SU-DHL-6 (cell line): ENCODE data around the gene NUP88.

Experiments used
- H2AFZ ChIP-seq: fragments of 200-600 bp; sonication (generic); 2 replicates; pipeline ENCODE4 v1.6.1; 2014; ENCODE audit warnings: low read depth, mild to moderate bottlenecking, moderate library complexity, mixed read lengths, antibody characterized with exemption, low read length; ENCODE audit not compliant: severe bottlenecking
- H3F3A ChIP-seq: fragments of 200-600 bp; shearing (Covaris generic); 2 replicates; pipeline ENCODE4 v1.6.0; 2016; ENCODE audit warnings: antibody characterized with exemption, mild to moderate bottlenecking; ENCODE audit not compliant: insufficient read depth
- H3K27ac ChIP-seq: fragments of 200-600 bp; sonication (generic); 2 replicates; pipeline ENCODE4 v1.5.1; 2016; ENCODE audit warnings: low read depth, mild to moderate bottlenecking, low read length, moderate library complexity, mixed read lengths
- H3K27me3 ChIP-seq: fragments of 200-600 bp; sonication (generic), shearing (Covaris generic); 2 replicates; pipeline ENCODE4 v1.6.0; 2014; ENCODE audit warnings: mild to moderate bottlenecking, low read length
- H3K36me3 ChIP-seq: fragments of 200-600 bp; sonication (generic); 2 replicates; pipeline ENCODE4 v1.6.1; 2014; ENCODE audit warnings: mild to moderate bottlenecking, low read length, mixed read lengths
- H3K4me2 ChIP-seq: fragments of 300-600, 200-600 bp; shearing (Covaris generic), sonication (generic); 2 replicates; pipeline ENCODE4 v1.6.0; 2014; ENCODE audit warnings: low read length, low read depth, mild to moderate bottlenecking; ENCODE audit not compliant: poor library complexity, severe bottlenecking
- H3K4me3 ChIP-seq: fragments of 200-600 bp; sonication (generic); 2 replicates; pipeline ENCODE4 v1.5.1; 2014; ENCODE audit warnings: antibody characterized with exemption, low read length, mild to moderate bottlenecking, mixed read lengths; ENCODE audit not compliant: insufficient read depth, poor library complexity, severe bottlenecking
- H3K79me2 ChIP-seq: fragments of 200-600 bp; sonication (generic); 2 replicates; pipeline ENCODE4 v1.6.1; 2014; ENCODE audit warnings: mild to moderate bottlenecking, low read length, moderate library complexity; ENCODE audit not compliant: insufficient read depth
- H3K9ac ChIP-seq: fragments of 200-600 bp; sonication (generic); 2 replicates; pipeline ENCODE4 v1.7.0; 2014; ENCODE audit warnings: mild to moderate bottlenecking, low read length
- H3K9me2 ChIP-seq: fragments of 200-600 bp; sonication (generic); replicated peaks from 2 replicates; pipeline ENCODE4 v1.6.1; 2014; ENCODE audit warnings: low read length; ENCODE audit not compliant: insufficient read depth
- H3K9me3 ChIP-seq: fragments of 200-600 bp; sonication (generic); 2 replicates; pipeline ENCODE4 v1.6.1; 2014; ENCODE audit warnings: low read length, mixed read lengths; ENCODE audit not compliant: insufficient read depth
- H4K20me1 ChIP-seq: fragments of 200-600 bp; sonication (generic); 2 replicates; pipeline ENCODE4 v1.6.1; 2014; ENCODE audit warnings: low read depth, mild to moderate bottlenecking, antibody characterized with exemption, low read length, moderate library complexity, mixed read lengths
- CTCF ChIP-seq: fragments of 200-600 bp; sonication (generic); IDR thresholded peaks from one replicate; pipeline ENCODE4 v1.5.1; 2017; ENCODE audit warnings: antibody characterized with exemption, mild to moderate bottlenecking, low read length, moderate library complexity; ENCODE audit not compliant: insufficient read depth, poor library complexity, severe bottlenecking
- EZH2phosphoT487 ChIP-seq: fragments of 200-600 bp; sonication (generic), shearing (Covaris generic); conservative IDR thresholded peaks from 2 replicates; pipeline ENCODE4 v1.6.1; 2018; ENCODE audit warnings: mild to moderate bottlenecking, antibody characterized with exemption, low read length, moderate library complexity, mixed read lengths

Gene NUP88

GRCh38 chr17:5416901-5417300 is 2.6 kb downstream of the NUP88 start:
- Histone ChIP-seq H3K4me3 (peak overlapping the region; percentile 4), H3K27me3 (no peaks in the 10 kb centered on the region), H3F3A (peaks cover 10% of the 10 kb centered on the region), H3K27ac (no peak overlapping the region; the same call in 1 of the 2 replicates), H3K79me2 (peaks cover 86% of the 10 kb centered on the region), H3K9me3 (no peaks in the 10 kb centered on the region), H3K4me2 (peak overlapping the region; percentile 74), H3K9ac (peak overlapping the region; percentile 11; the same call in 1 of the 2 replicates), H3K9me2 (no peaks in the 10 kb centered on the region), H2AFZ (no peak overlapping the region), H3K36me3 (peaks cover 33% of the 10 kb centered on the region), H4K20me1 (peaks cover 7% of the 10 kb centered on the region; the same call in 1 of the 2 replicates)
- no peak for TF ChIP-seq CTCF
- no peak for TF ChIP-seq EZH2phosphoT487

GRCh38 chr17:5413682-5414081 is 5.8 kb downstream of the NUP88 start:
- H3K36me3 ChIP-seq = peaks cover 51% of the 10 kb centered on the region
- H3K79me2 ChIP-seq = peaks cover 74% of the 10 kb centered on the region
- no peak overlapping the region for H3K27ac ChIP-seq
- H3F3A ChIP-seq = peaks cover 4% of the 10 kb centered on the region
- H3K4me3 ChIP-seq = no peak overlapping the region
- H4K20me1 ChIP-seq = peaks cover 11% of the 10 kb centered on the region; the same call in 1 of the 2 replicates
- H3K9me2 ChIP-seq = no peaks in the 10 kb centered on the region
- H2AFZ ChIP-seq = no peak overlapping the region
- no peak overlapping the region for H3K4me2 ChIP-seq
- no peaks in the 10 kb centered on the region for H3K27me3 ChIP-seq
- H3K9me3 ChIP-seq = no peaks in the 10 kb centered on the region
- H3K9ac ChIP-seq = no peak overlapping the region
- TF ChIP-seq CTCF (no peak), EZH2phosphoT487 (no peak)

GRCh38 chr17:5410594-5411272 is 8.7 kb downstream of the NUP88 start:
- H4K20me1 ChIP-seq = peaks cover 4% of the 10 kb centered on the region; the same call in 1 of the 2 replicates
- H3K36me3 ChIP-seq = peaks cover 65% of the 10 kb centered on the region
- TF ChIP-seq CTCF = no peak
- no peak for TF ChIP-seq EZH2phosphoT487

More at GRCh38 chr17:5410594-5411272, 8.7 kb downstream of the NUP88 start:
- no peak overlapping the region for H3K27ac ChIP-seq
- H2AFZ ChIP-seq = no peak overlapping the region
- H3K79me2 ChIP-seq = peaks cover 53% of the 10 kb centered on the region
- no peak overlapping the region for H3K4me2 ChIP-seq
- no peaks in the 10 kb centered on the region for H3K27me3 ChIP-seq
- H3K9me2 ChIP-seq = no peaks in the 10 kb centered on the region
- no peak overlapping the region for H3K9ac ChIP-seq
- H3K4me3 ChIP-seq = no peak overlapping the region
- H3F3A ChIP-seq = no peaks in the 10 kb centered on the region
- no peaks in the 10 kb centered on the region for H3K9me3 ChIP-seq
